G401 (cell line): ENCODE data around the gene FAM193A. TPM values are rescaled to one million over a fixed set of nuclear protein-coding genes. Genes with fewer than 3 reads are reported as not detected.

ENCODE experiments used
- total RNA-seq: library from RNA; depleted of rRNA; stranded (reverse); fragments of >200 nt; shearing (Covaris generic); gene quantifications from 2 replicates; pipeline ENCODE4 v1.2.3, GENCODE V29; 2014; rRNA removed

Gene FAM193A
- total RNA-seq, 1 experiment from 2014 or later: 26.2 TPM

Other genes with a start within 250 kb of the FAM193A start
- gene ZFYVE28, start 118.0 kb upstream of the FAM193A start, total RNA-seq: 9.4 and 11.4 TPM in 2 replicates
- 1.5 TPM in 1 of 2 replicates, not detected in the other for gene CFAP99, start 117.7 kb upstream of the FAM193A start, total RNA-seq
- gene RNF4, start 67.5 kb upstream of the FAM193A start, total RNA-seq: 28.3 and 28.7 TPM in 2 replicates
- 42.9 and 57.7 TPM in 2 replicates for gene TNIP2, start 219.7 kb downstream of the FAM193A start, total RNA-seq